Activated CD8-positive, alpha-beta memory T cell treated with anti-CD3 and anti-CD28 coated beads, Interleukin-2, amount 50 U/mL, for 48 hours (primary cell): ENCODE results near the gene MAD1L1.

Experiments
- DNase-seq: peaks from one replicate; pipeline ENCODE4 v3.0.0-alpha.2; 2020

MAD1L1 gene

DNA sequence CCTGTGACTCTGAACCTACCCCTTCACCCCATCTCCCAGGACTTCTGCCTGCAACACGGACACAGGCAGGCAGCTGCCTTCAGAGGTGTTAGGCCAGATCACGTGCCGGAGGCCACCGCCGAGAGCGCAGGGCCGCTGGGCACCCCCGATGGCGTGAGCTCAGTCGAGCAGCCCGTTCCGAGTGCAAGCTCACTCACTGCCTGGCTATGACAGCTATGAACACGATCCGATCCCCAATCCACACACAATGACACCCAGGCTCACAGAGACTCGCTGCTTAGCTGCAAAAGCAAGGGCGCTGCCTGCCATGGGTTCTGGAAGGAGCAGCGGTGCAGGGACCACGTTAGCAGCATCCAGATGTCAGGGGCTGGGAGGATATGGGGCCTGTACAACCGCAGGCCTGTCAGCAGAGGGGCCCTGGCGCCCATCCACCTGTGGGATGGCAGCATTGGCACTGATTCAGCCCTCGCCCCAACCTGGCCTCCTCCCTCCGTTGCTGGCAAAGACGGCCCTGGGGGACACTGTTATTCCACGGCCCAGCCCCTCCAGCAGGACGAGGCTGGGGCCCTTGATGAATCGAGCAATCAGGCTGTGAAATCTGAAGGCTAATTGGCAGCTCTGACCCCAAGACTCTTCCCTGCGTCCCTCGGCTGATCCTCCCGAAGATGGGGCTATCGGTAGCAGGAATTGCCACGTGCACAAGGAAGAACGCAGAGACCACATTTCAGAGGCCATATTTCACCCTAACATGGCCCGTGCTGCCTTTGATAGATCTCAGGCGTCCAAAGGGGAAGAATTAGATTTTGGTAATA, 332.6 kb downstream of the MAD1L1 start:
- DNase-seq: no peak

DNA sequence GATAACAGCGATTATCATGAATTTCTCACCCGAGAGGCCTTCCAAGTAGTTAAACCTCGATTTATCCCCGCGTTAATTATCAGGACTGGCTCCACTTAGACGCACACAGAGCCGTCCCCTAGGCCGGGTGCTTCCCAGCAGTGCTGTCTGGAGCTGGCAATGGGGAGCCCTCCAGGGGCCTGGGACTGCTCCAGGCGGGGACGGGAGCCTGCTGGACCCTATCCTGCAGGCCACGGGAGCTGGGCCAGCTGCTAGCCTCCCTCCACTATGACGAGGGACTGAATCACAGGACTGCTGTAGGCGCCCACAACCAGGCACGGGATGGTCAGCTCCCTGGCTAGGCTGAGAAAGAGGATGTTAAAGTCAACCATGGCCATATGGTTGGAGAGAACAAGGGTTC, 333.5 kb downstream of the MAD1L1 start:
- DNase-seq: no peak

DNA sequence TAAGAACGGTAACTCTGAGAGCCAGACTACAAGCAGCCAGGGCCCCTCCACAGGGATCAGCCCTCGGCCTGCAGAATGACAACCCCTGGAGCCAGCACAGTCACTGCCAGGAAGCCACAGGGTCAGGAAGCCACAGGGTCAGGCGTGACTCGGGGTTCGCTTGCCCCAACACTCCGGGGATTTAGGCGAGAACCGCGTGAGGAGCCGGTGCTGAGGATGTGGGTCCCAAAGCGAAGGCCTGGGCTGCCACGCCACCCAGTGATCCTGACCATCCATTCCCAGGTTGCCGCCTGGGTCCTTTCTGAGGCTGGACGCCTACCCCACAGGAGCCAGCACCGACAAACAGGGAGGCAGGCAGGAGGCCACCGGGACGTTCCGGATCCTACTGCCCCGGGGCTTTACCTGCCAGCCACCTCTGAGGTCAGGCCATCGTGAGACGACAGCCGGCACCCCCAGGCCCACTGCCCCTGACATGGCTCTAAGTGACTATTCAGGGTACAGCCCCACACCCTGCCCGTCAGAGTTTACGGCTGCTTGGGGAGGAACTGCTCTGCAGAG, 334.0 kb downstream of the MAD1L1 start:
- no peak for DNase-seq

DNA sequence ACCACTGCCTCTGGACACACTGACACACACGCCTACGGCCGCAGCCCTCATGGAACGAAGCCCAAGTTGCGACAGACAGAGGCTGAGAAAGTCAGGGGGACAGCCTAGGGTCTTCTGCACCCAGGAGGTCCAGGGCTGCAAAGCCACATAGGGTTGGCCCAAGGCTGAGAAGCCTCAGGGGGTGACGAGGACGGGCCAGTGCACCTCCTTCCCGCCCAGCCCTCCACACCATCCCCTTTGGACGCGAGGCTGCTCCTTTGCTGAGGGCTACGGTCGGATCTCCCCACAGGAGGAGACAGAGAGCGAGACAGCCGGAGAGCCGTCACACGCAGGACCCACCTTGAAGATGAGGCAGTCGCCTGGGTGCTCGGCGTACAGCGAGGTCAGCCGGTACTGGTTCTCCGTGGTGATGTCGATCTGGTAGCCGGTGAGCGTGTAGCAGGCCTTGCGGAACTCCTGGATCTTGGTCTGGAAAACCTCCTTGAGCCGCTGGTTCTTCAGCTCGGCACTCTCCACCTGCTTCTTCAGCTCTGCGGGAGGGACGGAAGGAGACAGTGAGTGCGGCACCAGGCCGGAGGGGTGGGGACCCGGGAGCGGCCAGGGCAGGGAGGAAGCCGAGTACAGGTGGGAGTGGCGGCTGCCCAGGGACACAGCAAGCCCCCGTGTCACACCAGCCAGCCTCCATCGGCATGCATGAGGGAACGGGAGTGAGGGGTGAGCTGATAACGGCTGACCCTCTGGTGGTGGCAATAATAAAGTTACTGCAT, 334.7 kb downstream of the MAD1L1 start:
- no peak for DNase-seq

DNA sequence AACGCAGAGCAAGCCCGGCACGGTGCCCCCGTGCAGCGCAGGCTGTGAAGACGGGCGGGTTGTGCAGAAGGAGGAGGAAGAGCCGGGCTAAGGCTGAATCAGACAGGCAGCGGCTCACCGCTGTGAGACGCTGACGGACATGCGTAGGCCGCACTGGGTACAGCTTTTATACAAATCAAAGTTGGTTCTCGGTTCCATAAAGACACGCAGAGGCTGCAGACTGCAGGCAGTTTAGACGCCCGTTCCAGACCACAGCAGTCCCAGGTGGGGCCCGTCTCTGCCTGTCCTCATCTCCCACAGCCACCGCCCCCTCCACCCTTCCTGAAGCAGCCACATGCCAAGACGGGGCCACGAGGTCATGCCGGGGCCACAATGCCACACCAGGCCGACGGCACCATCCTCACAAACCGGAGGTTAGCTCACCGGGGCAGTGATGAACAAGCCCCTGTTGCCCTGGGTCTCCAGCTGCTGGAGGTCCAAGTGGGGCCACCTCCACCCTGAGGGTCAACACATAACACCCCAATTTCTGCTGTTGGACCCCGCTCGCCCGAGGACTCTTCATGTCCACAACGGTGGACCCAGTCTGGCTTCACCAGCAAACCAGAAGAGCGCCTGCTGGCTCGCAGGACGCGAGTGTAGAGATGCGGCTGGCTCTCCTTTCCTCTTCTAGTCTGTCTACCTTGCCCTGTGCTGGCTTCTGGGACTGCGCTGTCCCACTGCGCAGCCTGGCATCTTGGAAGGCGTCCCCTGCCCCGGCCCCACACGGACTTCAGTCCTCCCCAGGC, 335.5 kb downstream of the MAD1L1 start:
- no peak for DNase-seq

DNA sequence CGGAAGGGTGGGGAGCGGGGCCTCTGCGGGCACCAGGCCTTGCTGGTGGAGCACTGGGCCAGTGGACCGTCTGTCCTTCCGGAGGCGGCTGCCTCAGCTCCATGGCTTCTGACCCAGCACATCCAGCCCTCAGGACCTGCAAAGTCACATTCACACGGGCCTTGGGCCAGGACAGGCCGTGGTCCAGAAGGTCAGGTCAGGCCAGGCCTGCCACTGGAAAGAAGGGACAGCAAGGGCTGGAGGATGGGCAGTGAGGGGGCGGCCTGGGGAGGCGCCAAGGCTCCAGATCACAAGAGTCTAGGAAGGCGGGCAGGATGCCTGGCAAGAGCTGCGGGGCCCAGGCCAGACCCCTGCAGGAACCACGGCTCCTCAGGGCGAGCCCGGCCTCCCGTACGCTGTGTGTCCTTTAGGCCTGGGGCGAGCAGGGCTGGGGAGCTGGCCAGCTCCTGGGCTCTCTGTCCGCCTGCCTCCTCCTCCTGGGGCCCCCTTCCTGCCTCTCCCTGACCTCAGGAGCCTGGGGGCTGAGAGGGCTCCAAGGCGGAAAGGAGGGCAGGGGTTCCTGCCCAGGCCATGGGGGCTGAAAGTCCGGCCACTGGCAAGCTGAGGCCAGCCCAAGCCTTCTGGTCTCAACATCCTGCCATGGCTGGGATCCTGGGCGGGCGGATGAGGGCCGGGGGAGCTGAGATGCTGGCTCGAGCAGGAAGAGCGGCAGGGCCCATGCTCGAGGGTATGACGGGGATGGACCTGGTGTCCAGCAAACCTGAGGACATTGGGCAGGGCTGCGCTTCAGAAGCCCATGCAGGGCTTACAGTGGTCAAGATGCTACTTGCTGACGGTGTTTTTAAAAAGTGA, 336.9 kb downstream of the MAD1L1 start:
- no peak for DNase-seq

DNA sequence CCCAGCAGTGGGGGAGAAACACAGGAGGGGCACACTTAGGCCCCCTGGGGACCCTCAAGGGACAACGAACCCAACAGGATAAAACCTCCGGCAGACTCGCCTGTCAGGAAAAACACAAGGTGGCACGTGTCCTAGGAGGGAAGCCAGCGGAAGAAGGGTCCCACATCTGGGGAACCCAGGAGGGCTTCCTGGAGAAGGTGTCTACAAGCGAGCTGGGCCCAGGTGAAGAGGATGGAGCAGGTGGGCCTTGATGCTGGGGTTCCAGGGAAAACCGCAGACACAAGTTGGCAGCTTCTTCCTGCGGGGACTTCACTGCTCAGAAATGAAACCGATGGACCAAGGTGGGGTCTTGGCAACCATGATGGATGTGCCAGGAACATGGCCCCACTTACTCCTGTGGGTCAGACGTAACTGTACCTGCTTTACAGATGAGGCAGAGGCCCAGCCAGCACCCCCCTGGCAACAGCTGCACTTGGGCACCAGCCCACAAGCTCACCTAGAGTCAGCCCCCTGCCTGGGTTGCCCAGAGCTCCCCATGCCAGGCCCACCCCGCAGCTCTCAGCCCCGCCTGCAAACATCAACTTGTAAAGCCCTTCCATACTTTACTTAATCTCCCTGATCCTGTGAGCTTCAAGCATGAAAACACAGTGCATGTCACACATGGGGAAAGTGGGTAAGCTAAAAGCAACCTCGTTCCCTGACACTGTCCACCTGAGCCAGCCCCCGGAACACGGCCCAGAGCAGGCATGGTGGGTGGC, 337.7 kb downstream of the MAD1L1 start:
- DNase-seq: no peak

DNA sequence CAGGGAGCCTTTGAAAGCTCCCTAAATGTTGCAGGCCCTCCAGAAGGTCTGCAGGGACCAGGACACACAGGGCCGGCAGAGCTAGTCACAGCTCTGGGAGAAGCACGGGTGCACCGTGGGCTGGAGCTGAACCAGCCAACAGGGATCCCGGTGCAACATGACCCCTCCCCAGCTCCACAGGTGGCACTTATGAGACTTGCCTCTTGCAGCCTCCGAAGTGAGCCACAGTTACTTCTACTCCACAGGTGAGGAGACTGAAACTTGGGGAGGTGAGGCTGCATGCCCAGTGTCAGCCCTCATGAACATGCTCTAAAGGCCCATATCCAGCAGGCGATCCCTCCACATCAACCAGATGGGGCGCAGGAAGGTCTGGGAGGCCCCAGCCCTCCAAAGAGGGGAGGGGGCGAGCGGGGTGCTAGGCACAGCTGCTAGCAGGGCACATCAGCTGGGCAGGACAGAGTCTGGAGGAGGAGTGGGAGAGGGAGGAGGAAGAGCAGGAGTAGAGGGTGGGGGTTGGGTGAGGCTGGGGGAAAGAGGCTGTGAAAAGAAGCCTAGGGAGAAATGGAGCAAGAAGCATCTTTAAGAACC, 338.3 kb downstream of the MAD1L1 start:
- no peak for DNase-seq

DNA sequence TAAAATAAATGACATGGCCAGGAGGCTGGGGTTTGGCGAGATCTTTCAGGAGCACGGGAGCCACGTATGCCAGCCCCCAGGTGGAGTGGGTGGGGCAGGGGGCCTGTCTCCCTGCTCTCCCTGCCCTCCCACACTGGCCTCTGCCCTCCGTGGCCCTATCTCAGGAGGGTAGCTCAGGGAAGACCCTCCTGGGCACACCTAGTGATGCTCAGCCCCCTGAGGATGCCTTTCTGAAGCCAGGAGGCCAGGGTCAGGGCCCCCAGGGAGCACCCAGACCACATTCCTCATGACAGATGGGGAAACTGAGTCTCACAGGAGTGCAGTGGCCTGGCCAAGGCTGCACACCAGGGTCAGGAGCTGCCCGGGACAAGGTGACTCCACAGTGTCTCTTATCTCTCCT, 339.3 kb downstream of the MAD1L1 start:
- no peak for DNase-seq

DNA sequence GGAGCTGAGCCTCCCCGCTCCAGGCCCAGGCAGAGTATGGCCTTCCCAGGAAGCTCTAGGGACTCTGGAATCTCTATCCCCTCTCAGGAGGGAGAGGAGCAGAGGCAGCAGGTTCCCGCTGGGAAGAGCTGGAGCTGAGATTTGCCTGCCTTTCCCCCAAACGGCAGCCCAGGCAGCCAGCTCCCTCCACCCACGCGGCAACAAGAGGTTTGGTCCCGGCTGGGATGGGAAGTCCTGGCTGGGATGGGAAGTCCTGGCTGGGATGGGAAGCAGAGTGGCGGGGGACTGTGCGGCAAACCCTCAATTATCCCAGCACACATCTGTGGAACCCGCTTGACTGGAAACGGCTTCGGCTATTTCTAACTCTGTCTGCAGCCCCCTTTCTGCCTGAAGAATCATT, 339.7 kb downstream of the MAD1L1 start:
- DNase-seq: no peak

DNA sequence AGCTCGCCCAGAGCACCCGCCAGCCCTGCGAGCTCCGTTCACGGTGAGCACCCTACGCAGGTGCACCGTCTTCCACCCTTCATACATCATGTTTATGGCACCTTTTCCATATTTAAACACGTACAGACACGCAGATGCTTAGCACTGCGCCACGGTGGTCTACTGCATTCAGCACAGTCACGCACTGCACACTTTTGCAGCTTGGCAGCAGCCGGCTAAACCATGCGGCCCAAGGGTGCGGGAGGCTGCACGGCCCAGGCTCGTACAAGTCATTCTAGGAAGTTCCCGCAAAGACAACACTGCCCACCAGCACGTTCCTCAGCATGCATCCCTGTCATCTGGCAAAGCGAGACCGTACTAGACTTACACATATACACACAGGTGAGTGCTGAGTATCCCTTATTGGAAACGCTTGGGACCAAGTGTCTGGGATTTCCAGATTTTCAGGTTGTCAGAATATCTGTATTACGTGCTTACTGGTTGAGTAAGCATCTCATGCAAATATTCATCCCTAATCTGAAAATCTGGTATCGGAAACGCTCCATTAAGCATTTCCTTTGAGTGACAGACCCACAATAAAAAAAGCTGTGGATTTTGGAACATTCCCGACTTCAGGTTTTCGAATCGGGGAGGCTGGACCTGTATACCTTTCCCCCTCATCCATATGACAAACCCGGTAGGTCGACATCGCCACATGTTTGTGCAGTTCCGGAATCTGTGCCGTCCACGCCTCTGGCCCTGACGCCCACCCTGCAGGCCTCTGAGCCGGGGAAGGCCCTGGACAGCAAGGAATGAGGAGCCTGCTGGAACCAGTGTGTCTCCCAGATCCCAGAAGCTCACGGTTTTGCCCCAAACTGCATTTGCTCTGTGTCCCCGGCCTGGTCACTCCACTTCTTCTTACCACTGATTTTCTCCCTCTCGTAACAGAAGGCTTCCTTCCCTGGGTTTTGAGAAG, 340.5 kb downstream of the MAD1L1 start:
- DNase-seq: no peak

DNA sequence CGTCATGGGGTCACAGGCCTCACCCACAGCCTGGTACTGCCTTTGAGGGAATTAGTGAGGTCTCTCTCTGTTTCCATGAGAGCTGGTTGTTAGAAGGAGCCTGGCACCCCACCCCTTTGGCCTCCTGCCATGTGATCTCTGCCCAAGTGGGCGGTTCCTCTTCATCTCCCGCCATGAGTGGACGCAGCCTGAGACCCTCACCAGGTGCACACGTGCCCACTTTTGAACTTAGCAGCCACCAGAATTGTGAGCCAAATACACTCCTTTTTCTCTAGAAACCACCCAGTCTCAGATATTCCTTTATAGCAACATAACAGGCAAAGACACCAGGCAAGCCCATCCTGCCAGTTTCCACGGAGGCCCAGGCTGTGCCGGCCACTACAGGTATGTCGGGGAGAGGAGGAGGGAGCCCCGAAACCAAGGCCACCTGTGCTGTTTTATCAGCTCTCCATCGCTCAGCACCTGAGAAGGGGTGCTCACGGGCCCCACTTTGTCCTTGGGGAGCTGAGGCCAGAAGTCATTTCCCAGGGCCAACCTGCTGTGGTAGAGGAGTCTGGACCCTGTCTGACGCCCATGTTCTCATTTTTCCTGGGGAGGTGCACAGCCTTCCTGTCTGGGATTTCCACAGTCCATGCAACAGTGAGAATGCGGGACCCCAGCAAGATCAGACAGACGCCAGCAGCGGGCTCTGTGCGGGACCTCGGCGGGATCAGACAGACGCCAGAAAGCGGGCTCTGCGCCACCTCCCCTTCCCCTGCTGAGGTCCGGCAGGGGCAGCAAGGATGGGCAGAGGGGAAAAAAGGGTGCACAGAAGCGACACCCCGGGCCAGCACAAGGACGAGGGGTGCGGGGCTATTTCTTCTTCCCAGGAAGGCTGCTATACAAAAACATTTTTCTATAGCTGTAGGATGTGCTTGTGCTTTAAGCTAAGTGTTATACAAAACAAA, 342.2 kb downstream of the MAD1L1 start:
- DNase-seq: no peak

DNA sequence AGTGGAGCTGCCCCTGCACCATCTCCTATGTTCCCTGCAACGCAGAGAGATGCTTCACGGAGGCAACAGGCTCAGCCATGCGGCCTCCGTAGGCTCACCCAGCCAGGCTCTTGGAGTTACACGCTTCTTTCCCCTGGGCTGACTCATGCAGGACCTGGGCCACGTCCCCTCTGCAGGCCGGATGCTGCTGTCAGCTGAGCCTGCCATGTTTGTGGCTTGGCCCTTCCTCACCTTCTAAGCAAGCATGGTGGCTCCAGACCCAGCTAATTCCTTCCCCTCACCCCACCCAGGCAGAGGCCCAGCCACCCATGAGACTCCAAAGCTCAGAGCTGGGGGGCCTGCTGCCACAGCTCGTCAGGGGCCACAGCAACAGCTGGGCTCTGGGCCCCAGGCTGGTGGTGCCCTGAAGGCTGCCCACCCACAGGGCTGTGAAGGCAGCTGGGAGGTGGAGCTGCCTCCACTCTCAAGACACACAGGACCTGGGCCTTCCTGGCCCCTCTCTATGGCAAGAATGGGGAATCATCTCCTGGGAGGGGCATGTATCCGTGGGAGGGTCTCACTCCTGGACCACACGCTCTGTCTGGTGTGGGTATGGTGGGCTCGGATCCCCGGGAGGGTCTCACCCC, 343.1 kb downstream of the MAD1L1 start:
- DNase-seq: no peak

DNA sequence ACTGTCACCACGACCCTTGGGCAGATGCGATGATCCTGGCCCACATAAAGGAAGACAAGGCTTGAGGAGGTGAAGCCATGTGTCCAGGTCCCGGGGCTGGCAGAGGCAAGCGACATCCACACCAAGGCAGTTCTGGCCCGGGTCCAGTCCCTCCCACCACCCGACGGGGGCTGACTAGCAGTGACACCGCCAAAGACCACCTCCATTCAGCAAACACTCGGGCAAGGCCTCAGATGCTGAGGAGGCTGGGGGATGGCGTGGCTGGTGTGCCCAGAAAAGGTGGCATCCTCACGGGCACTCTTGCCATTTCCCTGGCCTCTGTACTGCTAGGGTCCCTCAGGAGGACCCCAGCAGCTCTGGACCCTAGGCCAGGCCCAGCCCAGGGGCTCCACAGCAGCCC, 343.7 kb downstream of the MAD1L1 start:
- DNase-seq: no peak

DNA sequence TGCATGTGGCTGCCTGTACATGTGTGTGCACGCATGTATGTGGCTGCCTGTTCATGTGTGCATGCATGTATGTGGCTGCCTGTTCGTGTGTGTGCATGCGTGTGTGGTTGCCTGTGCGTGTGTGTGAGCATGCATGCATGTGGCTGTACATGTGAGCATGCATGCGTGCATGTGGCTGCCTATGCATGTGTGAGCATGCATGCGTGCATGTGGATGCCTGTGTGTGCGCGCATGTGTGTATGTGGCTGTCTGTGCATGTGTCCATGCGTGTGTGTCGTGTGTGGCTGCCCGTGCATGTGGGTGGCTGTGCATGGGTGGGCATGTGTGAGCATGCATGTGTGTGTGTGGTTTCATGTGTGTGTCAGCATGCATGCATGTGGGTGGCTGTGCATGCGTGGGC, 344.3 kb downstream of the MAD1L1 start:
- DNase-seq: no peak

DNA sequence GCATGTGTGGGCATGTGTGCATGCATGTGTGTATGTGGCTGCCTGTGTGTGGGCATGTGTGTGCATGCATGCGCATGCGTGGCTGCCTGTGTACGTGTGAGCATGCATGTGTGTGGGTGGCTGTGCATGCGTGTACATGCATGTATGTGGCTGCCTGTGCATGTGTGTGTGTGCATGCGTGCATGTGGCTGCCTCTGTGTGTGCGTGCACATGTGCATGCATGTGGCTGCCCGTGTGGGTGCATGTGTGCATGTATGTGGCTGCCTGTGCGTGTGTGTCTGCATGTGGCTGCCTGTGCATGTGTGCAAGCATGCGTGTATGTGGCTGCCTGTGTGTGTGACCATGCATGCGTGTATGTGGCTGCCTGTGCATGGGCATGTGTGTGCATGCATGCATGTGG, 345.5 kb downstream of the MAD1L1 start:
- no peak for DNase-seq

DNA sequence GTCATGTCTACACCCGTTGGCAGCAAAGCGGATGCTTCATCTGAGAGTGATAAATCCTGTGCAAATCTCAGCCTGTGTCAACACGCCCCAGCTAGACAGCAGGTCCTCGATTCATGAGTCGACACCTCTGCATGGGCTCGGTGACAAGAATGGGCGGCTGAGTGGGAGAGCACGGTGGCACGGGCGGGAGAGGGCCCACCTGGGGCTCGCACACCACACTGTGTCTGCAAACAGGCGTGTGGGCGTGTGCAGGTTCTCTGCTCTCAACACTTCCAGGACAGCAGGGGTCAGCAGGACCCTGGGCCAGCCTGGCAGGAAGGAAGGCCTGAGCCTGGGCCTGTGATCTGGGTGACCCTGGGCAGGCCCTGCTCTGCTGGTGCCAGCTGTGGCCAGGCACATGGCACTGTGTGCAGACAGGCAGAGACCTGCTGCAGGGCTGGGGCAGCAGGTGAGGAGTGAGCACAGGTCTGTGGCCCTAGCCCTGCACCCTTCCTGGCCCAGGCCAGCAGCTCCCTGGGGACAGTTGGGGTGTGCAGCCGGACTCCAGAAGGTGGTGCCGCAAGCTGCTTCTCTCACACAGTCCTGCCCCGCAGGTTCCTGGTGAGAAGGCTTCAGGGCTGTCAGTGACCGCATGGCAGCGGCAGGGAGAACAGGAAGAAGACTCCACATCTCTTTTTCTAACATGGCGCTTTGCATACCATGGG, 346.2 kb downstream of the MAD1L1 start:
- no peak for DNase-seq
